ENCODE measurements around the gene FAM111B. TPM values are rescaled to one million over a fixed set of nuclear protein-coding genes. Genes with fewer than 3 reads are reported as not detected.

The FAM111B gene
- total RNA-seq, 1 donor from 2014 or later: 1.2 TPM

GRCh38 chr11:59145534-59145933 lies 38.5 kb downstream of the FAM111B start:
- no peak for DNase-seq (ENCODE audit: extremely low spot score in 2 of 2)
- Histone ChIP-seq H3K27ac (peak overlapping the region; percentile 95), H3K4me3 (peak overlapping the region; percentile 75 to 79), H3K27me3 (no peaks in the 10 kb centered on the region), H3K36me3 (no peaks in the 10 kb centered on the region), H3K4me1 (peaks cover 16% of the 10 kb centered on the region), H3K9me3 (no peaks in the 10 kb centered on the region)
- intact Hi-C loops (cut with DNase I): no loop called here
- TF ChIP-seq CTCF (IDR thresholded peaks at IDR 0.05) (no peak), POLR2AphosphoS5 (IDR thresholded peaks at IDR 0.05; ENCODE audit: insufficient read depth in 1 of 2, low read depth in 1 of 2) (peak in 1 of 2 donors; percentile 18)

GRCh38 chr11:59151761-59152160 lies 44.7 kb downstream of the FAM111B start:
- H3K27me3 ChIP-seq: no peaks in the 10 kb centered on the region
- H3K36me3 ChIP-seq: no peaks in the 10 kb centered on the region
- H3K4me1 ChIP-seq: no peaks in the 10 kb centered on the region
- intact Hi-C loops (cut with DNase I): loop anchor here (10.0 kb wide), 1 partner anchor 497 kb away; no protein-coding TSS in a partner anchor
- no peak overlapping the region for H3K27ac ChIP-seq
- no peak for DNase-seq (ENCODE audit: extremely low spot score in 2 of 2)
- H3K9me3 ChIP-seq: no peaks in the 10 kb centered on the region
- H3K4me3 ChIP-seq: no peak overlapping the region
- TF ChIP-seq CTCF (IDR thresholded peaks at IDR 0.05) (no peak), POLR2AphosphoS5 (IDR thresholded peaks at IDR 0.05; ENCODE audit: insufficient read depth in 1 of 2, low read depth in 1 of 2) (no peak), POLR2A (IDR thresholded peaks at IDR 0.05) (no peak)

- Histone ChIP-seq H3K4me1 (no peaks in the 10 kb centered on the region), H3K4me3 (no peak overlapping the region), H3K27me3 (no peaks in the 10 kb centered on the region), H3K27ac (no peak overlapping the region), H3K36me3 (no peaks in the 10 kb centered on the region), H3K9me3 (no peaks in the 10 kb centered on the region)
- no peak for DNase-seq (ENCODE audit: extremely low spot score in 2 of 2)
- intact Hi-C loops (cut with DNase I): loop anchor here (10.0 kb wide), 1 partner anchor 498 kb away; no protein-coding TSS in a partner anchor
- TF ChIP-seq CTCF (IDR thresholded peaks at IDR 0.05): no peak
Measured at GRCh38 chr11:59152312-59152951, 45.4 kb downstream of the FAM111B start.

GRCh38 chr11:59154610-59155009 lies 47.6 kb downstream of the FAM111B start:
- peaks cover 3% of the 10 kb centered on the region for H3K4me1 ChIP-seq
- no peaks in the 10 kb centered on the region for H3K36me3 ChIP-seq
- no peak overlapping the region for H3K4me3 ChIP-seq
- DNase-seq (ENCODE audit: extremely low spot score in 2 of 2): no peak
- H3K27ac ChIP-seq: no peak overlapping the region
- intact Hi-C loops (cut with DNase I): loop anchor here (10.0 kb wide), 1 partner anchor 500 kb away; no protein-coding TSS in a partner anchor
- H3K27me3 ChIP-seq: no peaks in the 10 kb centered on the region
- TF ChIP-seq POLR2AphosphoS5 (IDR thresholded peaks at IDR 0.05; ENCODE audit: insufficient read depth in 1 of 2, low read depth in 1 of 2) (no peak), POLR2A (IDR thresholded peaks at IDR 0.05) (no peak), CTCF (IDR thresholded peaks at IDR 0.05) (no peak)
- no peaks in the 10 kb centered on the region for H3K9me3 ChIP-seq

- Histone ChIP-seq H3K27ac (no peak overlapping the region), H3K4me3 (no peak overlapping the region), H3K9me3 (no peaks in the 10 kb centered on the region), H3K4me1 (peaks cover 3% of the 10 kb centered on the region), H3K27me3 (no peaks in the 10 kb centered on the region), H3K36me3 (no peaks in the 10 kb centered on the region)
- intact Hi-C loops (cut with DNase I): loop anchor here (10.0 kb wide), 1 partner anchor 503 kb away; no protein-coding TSS in a partner anchor
- TF ChIP-seq POLR2A (IDR thresholded peaks at IDR 0.05): no peak
- TF ChIP-seq POLR2AphosphoS5 (IDR thresholded peaks at IDR 0.05; ENCODE audit: insufficient read depth in 1 of 2, low read depth in 1 of 2): no peak
- TF ChIP-seq CTCF (IDR thresholded peaks at IDR 0.05): no peak
- DNase-seq (ENCODE audit: extremely low spot score in 2 of 2): peak in 1 of 2 donors; percentile 32
Measured at GRCh38 chr11:59157433-59157832, 50.4 kb downstream of the FAM111B start.
